ENCODE measurements around the gene TMEM9.

The TMEM9 gene

DNA sequence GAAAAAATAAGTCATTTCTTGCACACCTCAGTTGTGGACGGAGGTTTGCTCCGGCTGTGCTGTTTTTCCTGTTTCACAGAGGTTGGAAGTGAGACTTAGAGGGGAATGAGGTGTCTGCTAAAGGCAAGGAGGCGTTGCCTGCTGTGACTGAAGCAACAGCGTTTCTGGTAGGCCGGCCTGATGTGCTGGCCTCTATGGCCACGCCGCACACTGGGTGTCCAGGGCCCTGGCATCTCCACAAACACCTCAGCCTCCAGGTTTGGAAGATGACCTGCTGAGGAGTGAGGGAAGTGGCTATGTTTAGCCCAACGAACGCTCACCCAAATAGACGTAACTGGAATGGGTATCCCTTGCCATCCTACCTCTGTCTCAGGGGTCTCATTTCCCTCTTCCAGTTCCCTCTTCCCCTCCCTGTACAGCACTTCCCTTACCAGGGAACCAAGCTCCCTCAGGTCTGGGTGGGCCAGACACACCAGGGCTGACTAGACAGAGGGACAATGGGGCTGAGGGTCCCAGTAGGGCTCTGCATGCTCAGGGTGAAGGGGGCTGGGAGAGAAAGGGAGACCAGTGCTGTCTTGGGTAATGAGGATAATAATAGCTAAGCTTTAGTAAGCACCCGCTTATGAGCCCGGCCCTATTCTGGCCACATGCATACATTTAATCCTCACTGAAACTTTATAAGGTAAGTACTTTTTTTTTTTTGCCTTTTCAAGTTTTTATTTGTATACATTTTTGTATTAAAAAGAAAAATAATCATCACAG lies 53.9 kb downstream of the TMEM9 start:
- no peaks in the 10 kb centered on the region for H3K4me1 Mint-ChIP-seq
- ATAC-seq (replicated peaks; ENCODE audit: extremely low read depth, poor library complexity, severe bottlenecking) (no peak), DNase-seq (ENCODE audit: low spot score in 2 of 2) (no peak)
- peaks cover 2% of the 10 kb centered on the region for H3K36me3 Mint-ChIP-seq (ENCODE audit: insufficient read depth)
- no peaks in the 10 kb centered on the region for H3K9me3 Mint-ChIP-seq
- H3K27ac Mint-ChIP-seq (ENCODE audit: low read depth): no peak overlapping the region
- H3K27me3 Mint-ChIP-seq: no peaks in the 10 kb centered on the region
- H3K4me3 Mint-ChIP-seq: no peak overlapping the region

- H3K9me3 Mint-ChIP-seq: no peaks in the 10 kb centered on the region
- H3K27ac Mint-ChIP-seq (ENCODE audit: low read depth): no peak overlapping the region
- no peak for ATAC-seq (replicated peaks; ENCODE audit: extremely low read depth, poor library complexity, severe bottlenecking)
- no peak overlapping the region for H3K4me3 Mint-ChIP-seq
- H3K27me3 Mint-ChIP-seq: no peaks in the 10 kb centered on the region
- DNase-seq (ENCODE audit: low spot score in 2 of 2): no peak
- H3K4me1 Mint-ChIP-seq: no peaks in the 10 kb centered on the region
- peaks cover 2% of the 10 kb centered on the region for H3K36me3 Mint-ChIP-seq (ENCODE audit: insufficient read depth)
These were observed 55.1 kb downstream of the TMEM9 start for GRCh38 chr1:201098992-201099677.

GRCh38 chr1:201096977-201097856 lies 57.1 kb downstream of the TMEM9 start:
- H3K4me1 Mint-ChIP-seq: no peaks in the 10 kb centered on the region
- H3K36me3 Mint-ChIP-seq (ENCODE audit: insufficient read depth): peaks cover 3% of the 10 kb centered on the region
- no peak for DNase-seq (ENCODE audit: low spot score in 2 of 2)
- no peak overlapping the region for H3K27ac Mint-ChIP-seq (ENCODE audit: low read depth)
- no peak for ATAC-seq (replicated peaks; ENCODE audit: extremely low read depth, poor library complexity, severe bottlenecking)
- H3K27me3 Mint-ChIP-seq: no peaks in the 10 kb centered on the region
- H3K4me3 Mint-ChIP-seq: no peak overlapping the region
- H3K9me3 Mint-ChIP-seq: no peaks in the 10 kb centered on the region

DNA sequence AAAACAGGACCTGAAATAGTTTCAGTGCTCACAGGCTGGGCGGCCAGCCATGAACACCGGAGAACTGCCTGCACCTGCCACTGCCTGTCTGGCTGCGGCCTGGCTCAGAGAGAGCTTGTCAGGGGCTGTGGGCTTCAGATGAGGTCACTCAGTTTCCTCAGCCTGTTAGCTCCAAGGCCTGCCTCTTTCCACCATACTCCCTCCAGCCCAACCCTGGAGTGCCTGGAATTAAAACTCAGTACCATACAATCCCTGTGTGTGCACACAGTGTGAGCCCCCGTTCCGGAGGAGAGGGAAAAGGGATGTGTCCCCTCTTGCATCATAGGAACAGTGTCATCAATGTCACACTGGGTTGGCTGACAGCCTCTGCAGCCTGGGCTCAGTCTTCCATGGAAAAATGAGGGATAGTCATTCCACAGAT lies 58.2 kb downstream of the TMEM9 start:
- H3K27me3 Mint-ChIP-seq: peaks cover 10% of the 10 kb centered on the region
- H3K27ac Mint-ChIP-seq (ENCODE audit: low read depth): no peak overlapping the region
- DNase-seq (ENCODE audit: low spot score in 2 of 2) (no peak), ATAC-seq (replicated peaks; ENCODE audit: extremely low read depth, poor library complexity, severe bottlenecking) (no peak)
- no peaks in the 10 kb centered on the region for H3K4me1 Mint-ChIP-seq
- H3K36me3 Mint-ChIP-seq (ENCODE audit: insufficient read depth): peaks cover 3% of the 10 kb centered on the region
- H3K4me3 Mint-ChIP-seq: no peak overlapping the region
- no peaks in the 10 kb centered on the region for H3K9me3 Mint-ChIP-seq

DNA sequence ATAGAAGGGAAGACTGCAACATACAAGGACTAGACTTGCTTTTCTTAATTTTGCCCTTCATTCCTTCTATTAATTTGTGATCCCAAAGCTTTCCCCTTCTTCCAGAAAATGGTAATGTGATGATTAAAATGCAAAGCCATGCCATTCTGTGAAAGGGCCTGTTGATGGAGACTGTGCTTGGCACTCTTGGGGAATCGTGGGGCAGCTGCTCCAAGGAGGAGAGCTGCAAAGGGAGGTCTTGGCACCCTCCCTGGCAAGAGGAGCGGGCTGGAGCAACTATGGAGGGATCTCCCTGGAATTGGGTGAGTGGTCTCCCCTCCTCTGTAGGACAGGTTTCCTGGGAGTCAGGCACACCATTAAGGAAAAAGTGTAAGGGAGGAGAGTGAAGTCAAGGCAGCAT lies 58.7 kb downstream of the TMEM9 start:
- H3K36me3 Mint-ChIP-seq (ENCODE audit: insufficient read depth): peaks cover 3% of the 10 kb centered on the region
- H3K27ac Mint-ChIP-seq (ENCODE audit: low read depth): no peak overlapping the region
- H3K9me3 Mint-ChIP-seq: no peaks in the 10 kb centered on the region
- H3K4me3 Mint-ChIP-seq: no peak overlapping the region
- no peaks in the 10 kb centered on the region for H3K4me1 Mint-ChIP-seq
- no peak for ATAC-seq (replicated peaks; ENCODE audit: extremely low read depth, poor library complexity, severe bottlenecking)
- H3K27me3 Mint-ChIP-seq: peaks cover 10% of the 10 kb centered on the region
- DNase-seq (ENCODE audit: low spot score in 2 of 2): no peak

GRCh38 chr1:201094832-201095231 lies 59.4 kb downstream of the TMEM9 start:
- H3K36me3 Mint-ChIP-seq (ENCODE audit: insufficient read depth): peaks cover 3% of the 10 kb centered on the region
- no peak for DNase-seq (ENCODE audit: low spot score in 2 of 2)
- no peaks in the 10 kb centered on the region for H3K9me3 Mint-ChIP-seq
- ATAC-seq (replicated peaks; ENCODE audit: extremely low read depth, poor library complexity, severe bottlenecking): no peak
- H3K4me3 Mint-ChIP-seq: no peak overlapping the region
- H3K4me1 Mint-ChIP-seq: no peaks in the 10 kb centered on the region
- H3K27ac Mint-ChIP-seq (ENCODE audit: low read depth): no peak overlapping the region
- peaks cover 10% of the 10 kb centered on the region for H3K27me3 Mint-ChIP-seq

DNA sequence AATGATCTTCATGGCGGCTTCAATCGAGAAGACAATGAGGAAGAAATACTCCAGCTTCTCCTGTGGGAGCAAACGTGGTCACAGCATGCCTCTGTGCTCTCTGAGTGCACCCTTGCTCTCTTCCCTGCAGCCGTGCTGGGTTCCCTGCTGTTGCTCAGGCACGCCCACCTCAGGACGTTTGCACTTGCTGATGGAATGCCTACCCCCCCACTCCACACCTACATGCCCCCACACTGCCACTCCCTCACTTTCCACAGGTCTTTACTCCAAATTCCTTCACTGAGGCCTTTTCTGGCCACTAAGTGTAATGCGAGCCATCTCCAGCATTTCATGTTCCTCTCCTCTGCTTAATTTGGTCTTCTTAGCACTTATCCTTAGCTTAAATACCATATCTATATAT lies 60.3 kb downstream of the TMEM9 start:
- Mint-ChIP-seq H3K4me3 (no peak overlapping the region), H3K36me3 (ENCODE audit: insufficient read depth) (peaks cover 3% of the 10 kb centered on the region), H3K27me3 (peaks cover 10% of the 10 kb centered on the region), H3K9me3 (no peaks in the 10 kb centered on the region), H3K27ac (ENCODE audit: low read depth) (no peak overlapping the region), H3K4me1 (no peaks in the 10 kb centered on the region)
- DNase-seq (ENCODE audit: low spot score in 2 of 2): no peak
- no peak for ATAC-seq (replicated peaks; ENCODE audit: extremely low read depth, poor library complexity, severe bottlenecking)

- DNase-seq (ENCODE audit: low spot score in 2 of 2): no peak
- Mint-ChIP-seq H3K9me3 (no peaks in the 10 kb centered on the region), H3K27ac (ENCODE audit: low read depth) (no peak overlapping the region), H3K4me1 (no peaks in the 10 kb centered on the region), H3K4me3 (no peak overlapping the region), H3K27me3 (peaks cover 11% of the 10 kb centered on the region), H3K36me3 (ENCODE audit: insufficient read depth) (peaks cover 3% of the 10 kb centered on the region)
- ATAC-seq (replicated peaks; ENCODE audit: extremely low read depth, poor library complexity, severe bottlenecking): no peak
These were observed 60.7 kb downstream of the TMEM9 start for GRCh38 chr1:201093561-201093960.

- Mint-ChIP-seq H3K36me3 (ENCODE audit: insufficient read depth) (peaks cover 3% of the 10 kb centered on the region), H3K9me3 (no peaks in the 10 kb centered on the region), H3K4me3 (no peak overlapping the region), H3K4me1 (no peaks in the 10 kb centered on the region), H3K27me3 (peaks cover 19% of the 10 kb centered on the region), H3K27ac (ENCODE audit: low read depth) (no peak overlapping the region)
- DNase-seq (ENCODE audit: low spot score in 2 of 2): no peak
- no peak for ATAC-seq (replicated peaks; ENCODE audit: extremely low read depth, poor library complexity, severe bottlenecking)
These were observed 61.5 kb downstream of the TMEM9 start for GRCh38 chr1:201092738-201093137.

DNA sequence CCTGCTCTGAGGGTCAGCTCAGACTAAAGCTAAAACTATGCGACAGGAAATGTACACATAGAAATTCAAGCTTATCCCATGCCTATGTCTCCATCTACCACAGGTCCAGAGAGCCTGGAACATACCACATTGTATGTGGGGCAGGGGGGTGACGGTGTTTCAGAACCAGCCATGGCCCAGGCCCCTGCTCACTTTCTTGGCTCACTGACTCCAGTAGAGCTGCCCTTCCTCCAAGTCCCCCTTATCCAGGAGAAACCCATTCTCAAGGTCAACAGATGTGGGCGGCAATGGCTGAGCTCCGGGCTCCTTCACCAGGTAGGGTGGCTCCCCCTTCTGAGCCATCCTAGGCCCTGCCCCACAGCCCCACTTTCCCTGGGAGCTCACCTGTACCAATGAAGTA lies 63.0 kb downstream of the TMEM9 start:
- no peak for ATAC-seq (replicated peaks; ENCODE audit: extremely low read depth, poor library complexity, severe bottlenecking)

DNA sequence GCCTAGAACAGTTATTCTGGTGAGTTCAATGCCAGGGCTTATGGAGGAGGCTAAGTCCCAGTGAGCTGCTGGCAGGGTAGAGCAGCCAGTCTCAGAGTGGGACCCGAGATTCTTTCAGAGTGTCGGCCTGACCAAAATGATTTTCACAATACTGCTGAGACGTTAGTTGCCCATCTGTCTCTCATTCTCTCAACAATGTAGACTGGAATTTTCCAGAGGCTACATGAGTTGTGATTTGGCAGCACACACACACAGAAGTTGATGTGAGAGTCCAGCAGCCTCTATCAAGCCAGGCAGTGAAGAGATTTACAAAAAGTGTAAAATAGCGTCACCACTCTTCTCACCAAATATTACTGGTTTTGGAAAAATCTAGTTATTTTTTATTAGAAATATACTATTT lies 63.7 kb downstream of the TMEM9 start:
- no peak for ATAC-seq (replicated peaks; ENCODE audit: extremely low read depth, poor library complexity, severe bottlenecking)
- Mint-ChIP-seq H3K4me1 (no peaks in the 10 kb centered on the region), H3K27me3 (peaks cover 34% of the 10 kb centered on the region), H3K4me3 (no peak overlapping the region), H3K36me3 (ENCODE audit: insufficient read depth) (peaks cover 1% of the 10 kb centered on the region), H3K27ac (ENCODE audit: low read depth) (no peak overlapping the region), H3K9me3 (no peaks in the 10 kb centered on the region)
- DNase-seq (ENCODE audit: low spot score in 2 of 2): no peak

More for the DNA sequence above, 63.0 kb downstream of the TMEM9 start:
- Mint-ChIP-seq H3K4me3 (no peak overlapping the region), H3K27ac (ENCODE audit: low read depth) (no peak overlapping the region), H3K27me3 (peaks cover 28% of the 10 kb centered on the region), H3K9me3 (no peaks in the 10 kb centered on the region), H3K4me1 (no peaks in the 10 kb centered on the region), H3K36me3 (ENCODE audit: insufficient read depth) (peaks cover 1% of the 10 kb centered on the region)
- DNase-seq (ENCODE audit: low spot score in 2 of 2): no peak

DNA sequence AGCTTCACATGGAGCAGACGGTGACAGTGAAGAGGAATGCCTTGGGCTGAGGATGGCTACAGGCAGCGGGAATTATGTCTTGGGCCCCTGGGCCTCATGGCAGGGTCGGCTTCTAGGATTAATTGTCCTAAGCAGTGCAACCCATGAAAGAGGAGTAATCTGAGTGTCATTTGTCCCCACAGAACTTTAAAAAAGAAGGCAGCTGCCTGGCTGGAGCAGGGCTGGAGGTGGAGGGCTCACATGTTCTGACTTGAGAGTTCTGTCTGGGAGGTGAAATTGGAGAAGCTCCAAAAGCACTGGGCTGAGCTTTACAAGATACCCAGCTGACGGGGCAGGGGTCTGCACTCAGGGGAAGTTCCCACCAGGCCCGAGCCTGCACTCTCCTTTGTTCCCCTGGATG lies 64.7 kb downstream of the TMEM9 start:
- peaks cover 44% of the 10 kb centered on the region for H3K27me3 Mint-ChIP-seq
- ATAC-seq (replicated peaks; ENCODE audit: extremely low read depth, poor library complexity, severe bottlenecking) (no peak), DNase-seq (ENCODE audit: low spot score in 2 of 2) (no peak)
- H3K9me3 Mint-ChIP-seq: no peaks in the 10 kb centered on the region
- no peak overlapping the region for H3K27ac Mint-ChIP-seq (ENCODE audit: low read depth)
- H3K4me3 Mint-ChIP-seq: no peak overlapping the region
- H3K4me1 Mint-ChIP-seq: no peaks in the 10 kb centered on the region
- peaks cover 1% of the 10 kb centered on the region for H3K36me3 Mint-ChIP-seq (ENCODE audit: insufficient read depth)

All from central memory CD8-positive, alpha-beta T cell (primary cell).